HepG2 (cell line): ENCODE measurements around the gene EPHB6. TPM values are rescaled to one million over a fixed set of nuclear protein-coding genes. Genes with fewer than 3 reads are reported as not detected.

ENCODE experiments used
- ATAC-seq: fragments of 200-7000 bp; cut with Tn5 transposase; 3 replicates; pipeline ENCODE4 v1.9.1; 2020; ENCODE audit warnings: mild to moderate bottlenecking, moderate library complexity
- BruUV-seq: library from RNA; stranded (reverse); fragments of 400-500 nt; replicated peaks from 2 replicates; lab custom pipeline; 2021; lab: Mats Ljungman, UMichigan
- CTCF ChIA-PET: fragments of 300-600 bp; formaldehyde crosslinking; extraction: SDS; loops from one replicate; lab custom pipeline; 2021; ENCODE audit warnings: low total read pairs, inconsistent platforms, low intra/inter-chr PET ratio; lab: Yijun Ruan, JAX
- POLR2A ChIA-PET: fragments of 350-600 bp; sonication (Branson Sonifier 250); formaldehyde crosslinking; loops from one replicate; lab custom pipeline; 2020; ENCODE audit warnings: antibody characterized with exemption, inconsistent platforms; lab: Yijun Ruan, JAX
- DNase-seq: peaks from one replicate; pipeline ENCODE4 v3.0.0-alpha.2; 2015; ENCODE audit warnings: low spot score
- FAIRE-seq: peaks from 3 replicates; lab custom pipeline; 2011; peaks lifted over from hg19 to GRCh38; lab: Jason Lieb, UNC
- H2AFZ ChIP-seq: one replicate; pipeline ENCODE4 v1.6.1; 2011; ENCODE audit warnings: low read length, inconsistent platforms
- H3K27ac ChIP-seq: fragments of 300-600 bp; 3 replicates; pipeline ENCODE4 v1.8.0; 2011; ENCODE audit warnings: mixed run types, mild to moderate bottlenecking, mixed read lengths, low read length, inconsistent platforms; ENCODE audit not compliant: insufficient read depth; ENCODE audit errors: extremely low read length
- H3K27me3 ChIP-seq, 2 experiments: fragments of 200-600 bp in 1 of 2; 2 replicates in 1 of 2; 3 replicates in 1 of 2; pipeline versions ENCODE4 v1.6.0 to v1.8.0; 2011; ENCODE audit warnings: low read length in 2 of 2, mild to moderate bottlenecking in 2 of 2, moderate library complexity in 2 of 2, inconsistent platforms in 1 of 2; ENCODE audit not compliant: insufficient read depth in 2 of 2, control insufficient read depth in 1 of 2
- H3K36me3 ChIP-seq, 2 experiments: fragments of 200-600 bp in 1 of 2; replicated peaks in 1 of 2; 2 replicates in 1 of 2; 3 replicates in 1 of 2; pipeline versions ENCODE4 v1.5.1 to v1.8.0; 2011; ENCODE audit warnings: low read length in 2 of 2, inconsistent platforms in 1 of 2; ENCODE audit not compliant: insufficient read depth in 2 of 2, control insufficient read depth in 1 of 2
- H3K4me1 ChIP-seq: 2 replicates; pipeline ENCODE4 v1.5.1; 2012; ENCODE audit warnings: low read length, inconsistent platforms; ENCODE audit not compliant: insufficient read depth
- H3K4me2 ChIP-seq: 2 replicates; pipeline ENCODE4 v1.6.0; 2011; ENCODE audit warnings: low read depth, low read length, inconsistent platforms
- H3K4me3 ChIP-seq, 3 experiments: fragments of 200-600 bp in 1 of 3; sonication (generic), shearing (Covaris generic) in 1 of 3; replicated peaks in 1 of 3; 2 replicates each; pipeline ENCODE4 v1.5.1; 2011 to 2016; ENCODE audit warnings: low read length in 3 of 3, inconsistent platforms in 2 of 3, low read depth in 2 of 3, mild to moderate bottlenecking in 2 of 3, control low read depth in 1 of 3, mixed read lengths in 1 of 3; ENCODE audit not compliant: insufficient read depth in 1 of 3
- H3K79me2 ChIP-seq: one replicate; pipeline ENCODE4 v1.6.1; 2011; ENCODE audit warnings: low read length, inconsistent platforms; ENCODE audit not compliant: insufficient read depth
- H3K9ac ChIP-seq: 2 replicates; pipeline ENCODE4 v1.6.0; 2011; ENCODE audit warnings: mild to moderate bottlenecking, low read depth, low read length, inconsistent platforms; ENCODE audit not compliant: insufficient read depth
- H3K9me3 ChIP-seq: 2 replicates; pipeline ENCODE4 v1.5.1; 2012; ENCODE audit warnings: mild to moderate bottlenecking, low read length
- H4K20me1 ChIP-seq: 2 replicates; pipeline ENCODE4 v1.6.0; 2011; ENCODE audit warnings: inconsistent platforms, mild to moderate bottlenecking, low read length, moderate library complexity; ENCODE audit not compliant: insufficient read depth
- CBFB ChIP-seq: sonication (generic); formaldehyde crosslinking; IDR thresholded peaks from 2 replicates; pipeline ENCODE4 v1.4.0; 2020; ENCODE audit warnings: missing genetic modification reagents
- GATAD2A ChIP-seq: IDR thresholded peaks from 2 replicates; pipeline ENCODE4 v1.6.1; 2016
- NCOR1 ChIP-seq: fragments of 200-600 bp; sonication (generic); IDR thresholded peaks from 2 replicates; pipeline ENCODE4 v1.7.0; 2017; ENCODE audit warnings: antibody characterized with exemption, low read length, borderline replicate concordance
- NFRKB ChIP-seq: fragments of 450-650 bp; IDR thresholded peaks from 2 replicates; pipeline ENCODE4 v1.6.1; 2017
- NR2F6 ChIP-seq, 2 experiments: IDR thresholded peaks; 2 replicates each; pipeline ENCODE4 v1.6.1; 2016; ENCODE audit warnings: antibody characterized with exemption in 1 of 2, mild to moderate bottlenecking in 1 of 2
- PITX1 ChIP-seq: sonication (generic); formaldehyde crosslinking; IDR thresholded peaks from 2 replicates; pipeline ENCODE4 v1.5.1; 2020; ENCODE audit warnings: mild to moderate bottlenecking, missing genetic modification reagents
- RAD51 ChIP-seq: fragments of 450-650 bp; IDR thresholded peaks from 2 replicates; pipeline ENCODE4 v1.6.1; 2016; ENCODE audit warnings: borderline replicate concordance
- USF2 ChIP-seq, 2 experiments: sonication (generic) in 1 of 2; formaldehyde crosslinking in 1 of 2; IDR thresholded peaks; 2 replicates each; pipeline versions ENCODE4 v1.5.1 to v1.6.1; 2011 to 2020; ENCODE audit warnings: borderline replicate concordance in 1 of 2, low read depth in 1 of 2, low read length in 1 of 2, mild to moderate bottlenecking in 1 of 2, missing genetic modification reagents in 1 of 2, moderate library complexity in 1 of 2
- ZFP1 ChIP-seq: IDR thresholded peaks from 2 replicates; pipeline ENCODE4 v1.6.1; 2016
- ZNF160 ChIP-seq: sonication (generic); formaldehyde crosslinking; IDR thresholded peaks from 2 replicates; pipeline ENCODE4 v1.8.0; 2022; ENCODE audit warnings: mild to moderate bottlenecking, inconsistent platforms, missing genetic modification reagents
- ZNF205 ChIP-seq: IDR thresholded peaks from 2 replicates; pipeline ENCODE4 v1.6.1; 2018; ENCODE audit warnings: missing biosample characterization, missing genetic modification reagents
- ZNF782 ChIP-seq: sonication (generic); formaldehyde crosslinking; IDR thresholded peaks from 2 replicates; pipeline ENCODE4 v1.4.0; 2020; ENCODE audit warnings: missing genetic modification reagents, mild to moderate bottlenecking, borderline replicate concordance
- ZNF790 ChIP-seq: sonication (generic); formaldehyde crosslinking; IDR thresholded peaks from 2 replicates; pipeline ENCODE4 v1.8.0; 2022; ENCODE audit warnings: missing genetic modification reagents, mild to moderate bottlenecking, borderline replicate concordance
- ZSCAN31 ChIP-seq: sonication (generic); formaldehyde crosslinking; IDR thresholded peaks from 2 replicates; pipeline ENCODE4 v1.5.0; 2020; ENCODE audit warnings: low read depth, mild to moderate bottlenecking, missing genetic modification reagents
- WGBS: methylation state at CpG from one replicate; pipeline ENCODE4 v1.1.6; 2017; ENCODE audit warnings: low lambda C conversion rate; 5-methylcytosine and 5-hydroxymethylcytosine counted together
- in situ Hi-C: cut with HindIII; loops from 2 replicates; pipeline ENCODE4 v1.10.0; 2017; ENCODE audit warnings: low pct_unique_long_range_greater_than_20kb; ENCODE audit not compliant: extremely low pct_ligation_motif_present
- intact Hi-C: fragments of 100-400 bp; cut with micrococcal nuclease; formaldehyde crosslinking; loops from one replicate; pipeline ENCODE4 v1.10.0; 2022; ENCODE audit not compliant: unreplicated experiment
- polyA plus RNA-seq, 8 experiments: library from polyadenylated mRNA; depleted of rRNA in 3 of 8; stranded (reverse) in 7 of 8; unstranded in 1 of 8; fragments of >200 nt; fragmentation: Illumina TruSeq in 4 of 8; extraction: Trizol in 4 of 8; gene quantifications; 2 replicates each; pipeline versions ENCODE4 v1.2.1 to v1.2.3, GENCODE V29; 2011 to 2016; ENCODE audit warnings: low read depth in 4 of 8, missing spikeins in 1 of 8, mixed read lengths in 1 of 8; ENCODE audit not compliant: insufficient read depth in 1 of 8
- total RNA-seq, 5 experiments: library from RNA; depleted of rRNA; stranded (reverse); fragments of >200 nt; fragmentation: Illumina TruSeq; extraction: Trizol; gene quantifications; 2 replicates each; pipeline ENCODE4 v1.2.3, GENCODE V29; 2016; ENCODE audit warnings: low read depth in 1 of 5

Gene EPHB6
- total and polyA plus RNA-seq, 2 of the 13 experiments (the other 11 are each of a cell fraction or from before 2014, with no cell fraction given) = not detected

GRCh38 chr7:142847353-142847752, 7.5 kb upstream of the EPHB6 start:
- Histone ChIP-seq H2AFZ (no peak overlapping the region), H3K4me3 (no peak overlapping the region), H3K79me2 (no peaks in the 10 kb centered on the region), H3K9ac (no peak overlapping the region), H3K4me1 (no peaks in the 10 kb centered on the region), H3K4me2 (no peak overlapping the region), H3K27ac (no peak overlapping the region)
- no TSS peak for BruUV-seq
- intact Hi-C loops = no loop called here
- WGBS = 15% methylated on average over 2 of the region's 2 CpGs
- TF ChIP-seq ZNF160 (CRISPR knock-in tag) (no peak), NR2F6 (IDR thresholded peaks at IDR 0.05) (no peak), NR2F6 (CRISPR knock-in tag; IDR thresholded peaks at IDR 0.05) (no peak), NFRKB (no peak), NCOR1 (no peak), GATAD2A (no peak), ZSCAN31 (CRISPR knock-in tag) (no peak), PITX1 (CRISPR knock-in tag) (no peak), CBFB (CRISPR knock-in tag) (no peak), ZNF790 (no peak), ZNF782 (CRISPR knock-in tag) (no peak), ZFP1 (CRISPR knock-in tag) (no peak)
- TF ChIP-seq, all 625 proteins: peak for 0
- Histone ChIP-seq H4K20me1 (no peaks in the 10 kb centered on the region), H3K36me3 (no peaks in the 10 kb centered on the region), H3K27me3 (no peaks in the 10 kb centered on the region; a peak in 1 of 5 replicates), H3K9me3 (no peaks in the 10 kb centered on the region)
- CTCF ChIA-PET = no interaction called here
- FAIRE-seq = no peak
- POLR2A ChIA-PET = no interaction called here
- in situ Hi-C loops = no loop called here
- no peak for DNase-seq
- ATAC-seq = no peak

- Histone ChIP-seq H3K27ac (no peak overlapping the region), H3K4me3 (no peak overlapping the region), H4K20me1 (no peaks in the 10 kb centered on the region), H3K4me1 (no peaks in the 10 kb centered on the region), H3K9me3 (no peaks in the 10 kb centered on the region), H3K27me3 (peaks cover 0 to 18% of the 10 kb centered on the region in 2 experiments; a peak in 2 of 5 replicates), H3K79me2 (no peaks in the 10 kb centered on the region), H3K36me3 (no peaks in the 10 kb centered on the region), H3K4me2 (no peak overlapping the region), H2AFZ (no peak overlapping the region), H3K9ac (no peak overlapping the region)
- POLR2A ChIA-PET = no interaction called here
- WGBS = 1% methylated on average over 4 of the region's 4 CpGs
- CTCF ChIA-PET = no interaction called here
- TF ChIP-seq ZNF205 (CRISPR knock-in tag) = no peak
- peak; percentile 59 for TF ChIP-seq USF2 (IDR thresholded peaks at IDR 0.05; ENCODE audit: low read depth, low read length)
- no peak for TF ChIP-seq USF2 (CRISPR knock-in tag; IDR thresholded peaks at IDR 0.05; ENCODE audit: borderline replicate concordance)
- TF ChIP-seq RAD51 = peak; percentile 78
- no peak for DNase-seq
- BruUV-seq = no TSS peak
- ATAC-seq = no peak
- intact Hi-C loops = no loop called here
- no peak for FAIRE-seq
- in situ Hi-C loops = no loop called here
These were observed 3.6 kb upstream of the EPHB6 start for GRCh38 chr7:142851269-142851668.
